ENCODE data around the gene EMP2.

GRCh38 chr16:10485698-10486382 lies 94.6 kb downstream of the EMP2 start:
- TF ChIP-seq, protein P1, sequence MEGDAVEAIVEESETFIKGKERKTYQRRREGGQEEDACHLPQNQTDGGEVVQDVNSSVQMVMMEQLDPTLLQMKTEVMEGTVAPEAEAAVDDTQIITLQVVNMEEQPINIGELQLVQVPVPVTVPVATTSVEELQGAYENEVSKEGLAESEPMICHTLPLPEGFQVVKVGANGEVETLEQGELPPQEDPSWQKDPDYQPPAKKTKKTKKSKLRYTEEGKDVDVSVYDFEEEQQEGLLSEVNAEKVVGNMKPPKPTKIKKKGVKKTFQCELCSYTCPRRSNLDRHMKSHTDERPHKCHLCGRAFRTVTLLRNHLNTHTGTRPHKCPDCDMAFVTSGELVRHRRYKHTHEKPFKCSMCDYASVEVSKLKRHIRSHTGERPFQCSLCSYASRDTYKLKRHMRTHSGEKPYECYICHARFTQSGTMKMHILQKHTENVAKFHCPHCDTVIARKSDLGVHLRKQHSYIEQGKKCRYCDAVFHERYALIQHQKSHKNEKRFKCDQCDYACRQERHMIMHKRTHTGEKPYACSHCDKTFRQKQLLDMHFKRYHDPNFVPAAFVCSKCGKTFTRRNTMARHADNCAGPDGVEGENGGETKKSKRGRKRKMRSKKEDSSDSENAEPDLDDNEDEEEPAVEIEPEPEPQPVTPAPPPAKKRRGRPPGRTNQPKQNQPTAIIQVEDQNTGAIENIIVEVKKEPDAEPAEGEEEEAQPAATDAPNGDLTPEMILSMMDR (IDR thresholded peaks at IDR 0.05 in 4 of 5, conservative IDR thresholded peaks at IDR 0.05 in 1 of 5), result no peak
- no peak for TF ChIP-seq POLR2A (IDR thresholded peaks at IDR 0.05)
